Heart right ventricle (tissue), 16 donors: ENCODE measurements around the gene KRT5. TPM values are rescaled to one million over a fixed set of nuclear protein-coding genes. Genes with fewer than 3 reads are reported as not detected.

Experiments
- ATAC-seq, 8 donors: fragments of 200-7000 bp; cut with Tn5 transposase; one replicate each; pipeline ENCODE4 v1.9.1; 2020; ENCODE audit warnings: mild to moderate bottlenecking in 8 of 8, moderate library complexity in 8 of 8, moderate number of reproducible peaks in 1 of 8
- DNase-seq, 2 donors: peaks; one replicate each; pipeline ENCODE4 v3.0.0-alpha.2; 2020
- H3K27ac ChIP-seq, 10 donors: fragments of 200-600 bp; sonication (generic) in 2 of 10; one replicate each; pipeline versions ENCODE4 v1.5.0 to v1.8.0; 2020 to 2022; ENCODE audit warnings: mild to moderate bottlenecking in 3 of 10
- H3K27me3 ChIP-seq, 7 donors: fragments of 200-600 bp; one replicate each; pipeline ENCODE4 v1.8.0; 2021 to 2022; ENCODE audit warnings: mild to moderate bottlenecking in 2 of 7
- H3K36me3 ChIP-seq, 9 donors: fragments of 200-600 bp; sonication (generic) in 1 of 9; one replicate each; pipeline versions ENCODE4 v1.5.0 to v1.8.0; 2020 to 2022; ENCODE audit warnings: mild to moderate bottlenecking in 2 of 9
- H3K4me1 ChIP-seq, 9 donors: fragments of 200-600 bp; sonication (generic) in 1 of 9; one replicate each; pipeline versions ENCODE4 v1.5.0 to v1.8.0; 2020 to 2022; ENCODE audit warnings: mild to moderate bottlenecking in 4 of 9
- H3K4me3 ChIP-seq, 10 donors: fragments of 200-600 bp; sonication (generic) in 2 of 10; one replicate each; pipeline versions ENCODE4 v1.5.0 to v1.8.0; 2020 to 2022; ENCODE audit warnings: mild to moderate bottlenecking in 7 of 10, moderate library complexity in 2 of 10
- H3K9me3 ChIP-seq, 11 donors: fragments of 200-600 bp in 10 of 11; sonication (generic) in 2 of 11; one replicate each; pipeline versions ENCODE4 v1.5.0 to v1.8.0; 2013 to 2022; ENCODE audit warnings: mild to moderate bottlenecking in 2 of 11, control low read depth in 1 of 11, moderate library complexity in 1 of 11
- WGBS, 2 donors: extraction: QIAGEN DNeasy Blood & Tissue Kit; methylation state at CpG; one replicate each; pipeline ENCODE4 v1.1.7; 2013; ENCODE audit warnings: inconsistent platforms in 1 of 2; 5-methylcytosine and 5-hydroxymethylcytosine counted together
- intact Hi-C, 10 donors: fragments of 100-400 bp; cut with DNase I; formaldehyde crosslinking; loops; one replicate each; pipeline versions ENCODE4 v1.11.1 to v1.14.2; 2022
- polyA plus RNA-seq, 2 donors: library from polyadenylated mRNA; stranded (reverse); fragments of 200-250 nt; gene quantifications; one replicate each; pipeline ENCODE4 v1.2.3, GENCODE V29; 2013
- total RNA-seq, 10 donors: library from RNA; stranded (reverse); fragmentation: NEBNext Ultra II Directional in 3 of 10; extraction: Animal tissue kit (Norgen Biotek cat#: 25700) in 3 of 10; gene quantifications; one replicate each; pipeline versions ENCODE4 v1.2.1 to v1.2.4, GENCODE V29; 2021 to 2023
- TF ChIP-seq, protein P1 (sequence below), 9 donors: fragments of 200-600 bp; sonication (generic) in 2 of 9; IDR thresholded peaks; one replicate each; pipeline versions ENCODE4 v1.5.0 to v1.8.0; 2021 to 2022; ENCODE audit warnings: antibody characterized with exemption in 9 of 9, mild to moderate bottlenecking in 5 of 9, moderate library complexity in 1 of 9
- donor health status: Arrhythmogenic right ventricular cardiomyopathy.
- donor health status: ischemic (EF 13 %, LVEDD 7.1; RV severe dilation, severe dysfunction).
- donor health status: healthy with polysubstance abuse.
- donor health status: DM: no; HTN: yes; CAD: no.
- donor health status: DM: no; HTN: no; CAD: no.
- donor health status: ischemic (EF 25% LVEDD 6.9; RV normal size, moderate dysfunction).
- donor health status: ischemic (EF 25% LVEDD 5.7; RV mildly dilated, moderate dysfunction).
- donor health status: healthy.
- donor health status: DM: yes; HTN: yes; CAD: no.
- donor health status: Ischemic cardiomyopathy.
- donor health status: ischemic (EF 35%, LVEDD 5.7; RV mildly dilated, moderate dysfunction).
- donor health status: nonischemic (EF 11% LVEDD 7.7; RV severe dilation, severe dysfunction).
- donor health status: DM: yes; HTN: yes; CAD: no.
- donor health status: PGD.
- donor health status: ischemic (EF 29% LVEDD 5.4; RV normal size, mild dysfunction).
- donor health status: nonischemic (EF 23%, LVEDD 6.1; RV moderate dilation, normal function).

The KRT5 gene
- total and polyA plus RNA-seq, 12 donors, result 0.25 to 1.5 (median 0.67) TPM; not detected in 8

DNA sequence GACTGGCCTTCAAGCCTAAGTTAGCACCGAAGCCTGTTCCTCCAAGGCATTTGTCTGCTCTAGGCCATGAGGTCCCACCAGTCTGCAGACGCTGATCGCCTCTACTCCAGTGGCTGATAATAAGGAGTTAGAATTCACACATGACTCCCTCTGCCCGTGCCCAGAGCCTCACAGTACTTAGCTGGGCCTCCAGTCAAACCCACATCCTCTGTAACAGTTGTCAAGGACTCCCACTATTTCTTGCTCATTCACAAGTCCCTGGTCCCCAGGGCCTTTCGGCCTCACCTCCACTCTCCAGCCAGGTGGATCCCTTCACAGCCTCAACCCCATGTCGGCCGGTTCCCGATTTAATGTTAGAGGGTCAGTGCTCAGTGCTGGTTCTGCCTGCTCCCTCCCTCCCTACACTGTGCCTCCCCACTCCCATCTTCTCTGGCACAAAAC, 6.3 kb upstream of the KRT5 start:
- Histone ChIP-seq H3K27ac (no peak overlapping the region), H3K4me1 (peaks cover 0 to 4% (median 0%) of the 10 kb centered on the region in 9 donors), H3K36me3 (no peaks in the 10 kb centered on the region), H3K4me3 (no peak overlapping the region), H3K27me3 (peaks cover 0 to 15% (median 0%) of the 10 kb centered on the region in 7 donors), H3K9me3 (no peaks in the 10 kb centered on the region)
- ATAC-seq (no peak), DNase-seq (no peak)
- WGBS, 2 donors, result 69 to 71% methylated on average over 8 of the region's 8 CpGs
- TF ChIP-seq, protein P1, sequence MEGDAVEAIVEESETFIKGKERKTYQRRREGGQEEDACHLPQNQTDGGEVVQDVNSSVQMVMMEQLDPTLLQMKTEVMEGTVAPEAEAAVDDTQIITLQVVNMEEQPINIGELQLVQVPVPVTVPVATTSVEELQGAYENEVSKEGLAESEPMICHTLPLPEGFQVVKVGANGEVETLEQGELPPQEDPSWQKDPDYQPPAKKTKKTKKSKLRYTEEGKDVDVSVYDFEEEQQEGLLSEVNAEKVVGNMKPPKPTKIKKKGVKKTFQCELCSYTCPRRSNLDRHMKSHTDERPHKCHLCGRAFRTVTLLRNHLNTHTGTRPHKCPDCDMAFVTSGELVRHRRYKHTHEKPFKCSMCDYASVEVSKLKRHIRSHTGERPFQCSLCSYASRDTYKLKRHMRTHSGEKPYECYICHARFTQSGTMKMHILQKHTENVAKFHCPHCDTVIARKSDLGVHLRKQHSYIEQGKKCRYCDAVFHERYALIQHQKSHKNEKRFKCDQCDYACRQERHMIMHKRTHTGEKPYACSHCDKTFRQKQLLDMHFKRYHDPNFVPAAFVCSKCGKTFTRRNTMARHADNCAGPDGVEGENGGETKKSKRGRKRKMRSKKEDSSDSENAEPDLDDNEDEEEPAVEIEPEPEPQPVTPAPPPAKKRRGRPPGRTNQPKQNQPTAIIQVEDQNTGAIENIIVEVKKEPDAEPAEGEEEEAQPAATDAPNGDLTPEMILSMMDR (IDR thresholded peaks at IDR 0.05), result no peak
- intact Hi-C loops, result no loop called here

DNA sequence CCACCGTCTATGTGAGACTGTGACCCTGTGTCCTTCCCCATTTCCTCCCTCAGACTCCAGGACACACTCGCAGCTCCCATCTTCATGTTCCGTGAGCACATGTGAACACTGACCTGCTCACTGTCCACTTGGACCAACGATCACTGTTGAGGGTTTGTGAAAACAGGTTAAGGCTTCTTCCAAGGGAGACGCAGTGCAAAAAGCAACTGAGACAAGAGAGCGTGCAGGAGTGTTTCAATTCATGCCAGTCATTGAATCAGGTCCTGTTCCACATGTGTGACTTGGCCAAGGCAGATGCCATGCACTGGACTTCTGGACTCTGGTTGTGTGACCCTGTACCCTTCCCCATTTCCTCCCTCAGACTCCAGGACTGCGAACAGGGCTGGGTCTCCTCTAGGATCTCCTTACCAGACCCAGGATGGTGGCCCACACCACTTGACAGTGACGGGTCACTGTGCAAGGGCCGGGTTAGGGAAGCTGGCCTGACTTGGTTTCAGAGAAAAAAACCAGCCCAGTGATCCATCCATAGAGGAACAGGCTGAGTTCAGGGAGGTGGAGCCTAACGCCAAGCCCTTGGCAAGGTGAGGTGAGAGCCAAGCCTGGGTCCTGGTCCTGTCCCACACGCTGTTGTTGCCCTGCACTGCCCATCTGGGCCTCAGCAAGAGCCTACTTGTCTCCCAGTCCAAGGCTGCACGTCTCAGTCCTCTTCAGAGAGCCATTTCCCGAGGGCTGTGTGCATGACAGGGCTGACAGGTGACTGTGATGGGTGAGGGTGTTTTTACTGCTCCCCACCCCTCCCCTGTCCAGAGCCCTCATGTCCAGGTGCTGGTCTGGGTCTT, 5.7 kb upstream of the KRT5 start:
- ATAC-seq, result no peak
- no peaks in the 10 kb centered on the region for H3K4me1 ChIP-seq

DNA sequence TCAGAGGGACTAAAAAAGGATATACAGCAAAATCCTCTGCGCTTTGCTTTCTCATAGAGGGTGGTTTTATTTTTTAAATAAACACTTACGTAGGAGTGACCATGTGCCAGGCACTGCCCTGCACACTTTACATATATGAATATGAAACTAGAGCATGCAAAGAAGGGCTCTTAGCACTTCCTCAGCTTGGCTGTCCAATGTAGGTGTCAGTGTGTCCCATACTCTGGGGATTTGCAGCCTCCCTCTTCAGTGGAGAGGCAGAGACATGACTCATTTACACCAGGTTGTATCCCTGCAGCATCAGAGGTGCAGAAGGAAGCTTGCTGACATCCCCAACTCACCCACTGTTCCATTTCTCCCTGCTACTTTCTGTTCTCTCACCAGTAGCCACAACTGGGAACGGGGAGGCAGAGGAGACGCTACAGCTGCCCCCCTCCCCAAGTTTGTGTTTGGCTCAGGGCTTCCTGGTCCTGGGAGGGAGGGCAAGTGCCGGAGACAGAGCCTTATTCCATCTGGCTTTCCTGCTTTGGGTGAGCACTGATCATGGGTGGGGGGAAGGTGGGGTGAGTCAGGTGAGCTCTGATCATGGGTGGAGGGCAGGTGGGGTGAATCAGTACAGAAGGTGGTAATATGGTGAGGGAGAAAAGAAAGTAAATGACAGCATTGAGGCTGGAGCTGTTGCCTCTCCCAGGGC, 4.9 kb upstream of the KRT5 start:
- H3K27me3 ChIP-seq, result peaks cover 0 to 24% (median 4%) of the 10 kb centered on the region in 7 donors
- 87% methylated on average over 5 of the region's 5 CpGs for WGBS, 2 donors
- DNase-seq, result no peak
- H3K27ac ChIP-seq, result no peak overlapping the region
- TF ChIP-seq, protein P1 (IDR thresholded peaks at IDR 0.05), result no peak
- intact Hi-C loops, result no loop called here
- ATAC-seq, result no peak
- H3K36me3 ChIP-seq, result no peaks in the 10 kb centered on the region
- no peak overlapping the region for H3K4me3 ChIP-seq
- no peaks in the 10 kb centered on the region for H3K4me1 ChIP-seq
- H3K9me3 ChIP-seq, result no peaks in the 10 kb centered on the region

More for the DNA sequence above, 5.7 kb upstream of the KRT5 start:
- TF ChIP-seq, protein P1 (IDR thresholded peaks at IDR 0.05), result no peak
- Histone ChIP-seq H3K36me3 (no peaks in the 10 kb centered on the region), H3K27me3 (peaks cover 0 to 16% (median 0%) of the 10 kb centered on the region in 7 donors), H3K4me3 (no peak overlapping the region), H3K27ac (no peak overlapping the region), H3K9me3 (no peaks in the 10 kb centered on the region)
- DNase-seq, result no peak
- WGBS, 2 donors, result 79 to 83% methylated on average over 13 of the region's 13 CpGs
- intact Hi-C loops, result no loop called here

DNA sequence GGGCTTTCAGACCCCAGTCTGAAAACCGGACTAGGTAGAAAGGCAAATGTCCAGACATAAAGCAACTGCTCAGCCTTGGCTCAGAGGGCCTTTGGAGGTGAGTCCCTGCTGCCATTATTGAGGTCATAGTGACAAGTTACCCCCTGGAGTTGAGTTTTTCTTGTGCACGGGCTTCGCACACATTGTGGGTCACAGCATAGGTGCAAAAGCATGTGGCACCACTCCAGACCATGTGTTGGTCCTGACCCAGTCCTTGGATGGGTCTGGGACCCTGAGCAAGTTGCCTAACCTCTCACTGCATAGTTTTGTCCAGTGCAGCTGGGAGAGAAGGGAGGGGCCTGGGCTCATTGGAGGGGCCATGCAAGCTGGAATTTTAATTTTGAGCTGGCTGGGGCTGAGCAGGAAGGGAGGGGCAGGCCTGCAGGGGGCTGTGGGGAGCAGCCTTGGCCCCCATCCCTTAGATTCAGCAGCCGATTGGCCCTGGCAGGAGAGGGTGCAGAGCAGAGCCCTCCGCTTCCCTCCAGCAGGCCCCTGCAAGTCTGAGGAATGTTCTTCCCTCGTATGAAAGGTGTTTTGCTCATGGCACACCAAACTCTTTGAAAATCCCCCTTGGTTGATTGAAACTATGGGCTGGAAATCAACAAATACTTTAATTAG, 4.2 kb upstream of the KRT5 start:
- Histone ChIP-seq H3K36me3 (no peaks in the 10 kb centered on the region), H3K4me3 (no peak overlapping the region), H3K27ac (no peak overlapping the region), H3K4me1 (no peaks in the 10 kb centered on the region), H3K27me3 (peaks cover 0 to 26% (median 5%) of the 10 kb centered on the region in 7 donors), H3K9me3 (no peaks in the 10 kb centered on the region)
- DNase-seq (no peak), ATAC-seq (no peak)
- TF ChIP-seq, protein P1 (IDR thresholded peaks at IDR 0.05), result no peak
- 70 to 79% methylated on average over 6 of the region's 6 CpGs for WGBS, 2 donors
- intact Hi-C loops, result no loop called here
